GM12878 (cell line): ENCODE measurements around the gene SRM. TPM values are rescaled to one million over a fixed set of nuclear protein-coding genes. Genes with fewer than 3 reads are reported as not detected.

Experiments used
- ATAC-seq: fragments of 200-7000 bp; cut with Tn5 transposase; 3 replicates; pipeline ENCODE4 v1.9.1; 2020; ENCODE audit warnings: mild to moderate bottlenecking, moderate library complexity
- BruUV-seq: library from RNA; stranded (reverse); fragments of 400-500 nt; replicated peaks from 2 replicates; lab custom pipeline; 2021; lab: Mats Ljungman, UMichigan
- CTCF ChIA-PET: fragments of 300-600 bp; sonication (Branson Sonifier 250); formaldehyde crosslinking; extraction: SDS; loops from one replicate; lab custom pipeline; 2021; ENCODE audit warnings: inconsistent platforms; lab: Yijun Ruan, JAX
- POLR2A ChIA-PET: fragments of 350-600 bp; formaldehyde crosslinking; extraction: SDS; loops from one replicate; lab custom pipeline; 2021; ENCODE audit warnings: inconsistent platforms; lab: Charles Lee
- RAD21 ChIA-PET: fragments of 300-600 bp; sonication (Branson Sonifier 250); formaldehyde crosslinking; loops from one replicate; lab custom pipeline; 2023; ENCODE audit warnings: antibody characterized with exemption; ENCODE audit not compliant: unreplicated experiment; lab: Charles Lee
- SMC1A ChIA-PET: fragments of 300-600 bp; sonication (Branson Sonifier 250); formaldehyde crosslinking; loops from one replicate; lab custom pipeline; 2023; ENCODE audit not compliant: unreplicated experiment, uncharacterized antibody; lab: Charles Lee
- DNase-seq: peaks from one replicate; pipeline ENCODE4 v3.0.0-alpha.2; 2011; ENCODE audit warnings: low read depth, low spot score
- FAIRE-seq: peaks from 3 replicates; lab custom pipeline; 2011; peaks lifted over from hg19 to GRCh38; lab: Jason Lieb, UNC
- H2AFZ ChIP-seq: 2 replicates; pipeline ENCODE4 v1.6.0; 2011; ENCODE audit warnings: low read depth, low read length, control low read depth; ENCODE audit not compliant: control insufficient read depth
- H3K27ac ChIP-seq: 2 replicates; pipeline ENCODE4 v1.5.1; 2011; ENCODE audit warnings: control low read depth; ENCODE audit not compliant: control insufficient read depth, insufficient read depth
- H3K27me3 ChIP-seq, 2 experiments: replicated peaks in 1 of 2; 2 replicates each; pipeline versions ENCODE4 v1.6.0 to v1.6.1; 2011; ENCODE audit warnings: low read length in 1 of 2; ENCODE audit not compliant: control insufficient read depth in 2 of 2, insufficient read depth in 2 of 2
- H3K36me3 ChIP-seq, 2 experiments: 2 replicates each; pipeline ENCODE4 v1.5.1; 2011; ENCODE audit warnings: low read length in 1 of 2; ENCODE audit not compliant: control insufficient read depth in 2 of 2, insufficient read depth in 2 of 2
- H3K4me1 ChIP-seq: 2 replicates; pipeline ENCODE4 v1.6.1; 2011; ENCODE audit warnings: mild to moderate bottlenecking, low read length, moderate library complexity, mixed read lengths; ENCODE audit not compliant: control insufficient read depth, insufficient read depth
- H3K4me2 ChIP-seq: 2 replicates; pipeline ENCODE4 v1.6.0; 2011; ENCODE audit warnings: control low read depth; ENCODE audit not compliant: control insufficient read depth, insufficient read depth
- H3K4me3 ChIP-seq: fragments of 200-600 bp; sonication (generic); 2 replicates; pipeline ENCODE4 v1.5.1; 2016
- H3K79me2 ChIP-seq: 2 replicates; pipeline ENCODE4 v1.6.0; 2011; ENCODE audit warnings: low read length; ENCODE audit not compliant: control insufficient read depth, insufficient read depth
- H3K9ac ChIP-seq: 2 replicates; pipeline ENCODE4 v1.8.0; 2011; ENCODE audit warnings: low read length, control low read depth, mixed read lengths; ENCODE audit not compliant: control insufficient read depth, insufficient read depth
- H3K9me3 ChIP-seq: replicated peaks from 3 replicates; pipeline ENCODE4 v1.5.1; 2011; ENCODE audit warnings: mild to moderate bottlenecking, low read length; ENCODE audit not compliant: control insufficient read depth, insufficient read depth
- H4K20me1 ChIP-seq: 2 replicates; pipeline ENCODE4 v1.6.0; 2011; ENCODE audit not compliant: control insufficient read depth, insufficient read depth
- EGR1 ChIP-seq, 2 experiments: IDR thresholded peaks; 1 replicate in 1 of 2; 2 replicates in 1 of 2; pipeline ENCODE4 v1.6.1; 2011 to 2012; ENCODE audit warnings: low read depth in 2 of 2, low read length in 2 of 2, borderline replicate concordance in 1 of 2, mild to moderate bottlenecking in 1 of 2, moderate library complexity in 1 of 2
- RUNX3 ChIP-seq: IDR thresholded peaks from 2 replicates; pipeline ENCODE4 v1.6.1; 2012; ENCODE audit warnings: low read length, inconsistent platforms
- WRNIP1 ChIP-seq: IDR thresholded peaks from 2 replicates; pipeline ENCODE4 v1.6.1; 2011; ENCODE audit warnings: low read depth, low read length, improper control_type of control experiment, borderline replicate concordance
- WGBS: methylation state at CpG from one replicate; pipeline ENCODE4 v1.1.6; 2016; ENCODE audit warnings: low lambda C conversion rate; ENCODE audit not compliant: insufficient replicate concordance, insufficient coverage; ENCODE audit errors: missing lambda C conversion rate; 5-methylcytosine and 5-hydroxymethylcytosine counted together
- in situ Hi-C: fragments of 300-500 bp; cut with MboI; formaldehyde crosslinking; loops from 9 replicates; pipeline ENCODE4 v1.14.3; 2018; ENCODE audit warnings: mixed read lengths
- intact Hi-C: fragments of 100-400 bp; cut with micrococcal nuclease; formaldehyde crosslinking; loops from one replicate; pipeline ENCODE4 v1.14.2; 2022; ENCODE audit not compliant: unreplicated experiment
- polyA plus RNA-seq, 11 experiments: library from polyadenylated mRNA; depleted of rRNA in 4 of 11; unstranded in 6 of 11; stranded (reverse) in 5 of 11; fragments of >200 nt; fragmentation: Nextera tagmentation in 4 of 11; fragmentation: Illumina TruSeq in 1 of 11; extraction: Ambion mirVana in 4 of 11; extraction: Trizol in 1 of 11; gene quantifications; 1 replicate in 1 of 11; 2 replicates in 10 of 11; pipeline versions ENCODE4 v1.2.1 to v1.2.3, GENCODE V29; 2011 to 2016; ENCODE audit warnings: inconsistent platforms in 2 of 11, missing spikeins in 2 of 11, low read depth in 1 of 11
- total RNA-seq, 4 experiments: library from RNA; depleted of rRNA in 3 of 4; stranded (reverse); fragments of >200 nt in 3 of 4; fragmentation: Illumina TruSeq in 1 of 4; extraction: Trizol in 1 of 4; gene quantifications; 2 replicates each; pipeline versions ENCODE4 v1.2.1 to v1.2.3, GENCODE V29; 2013 to 2021
- TF ChIP-seq, protein P1 (sequence below): fragments of 450-650 bp; IDR thresholded peaks from 2 replicates; pipeline ENCODE4 v1.6.1; 2017; ENCODE audit warnings: mild to moderate bottlenecking, moderate library complexity
- TF ChIP-seq, protein P2 (sequence below): fragments of 450-650 bp; IDR thresholded peaks from 2 replicates; pipeline ENCODE4 v1.6.1; 2016; ENCODE audit warnings: mild to moderate bottlenecking, moderate library complexity, borderline replicate concordance

The SRM gene
- total and polyA plus RNA-seq, 10 of the 15 experiments (the other 5 are each of a cell fraction or from before 2014, with no cell fraction given), result 16.7 to 255 (median 81.2) TPM

DNA sequence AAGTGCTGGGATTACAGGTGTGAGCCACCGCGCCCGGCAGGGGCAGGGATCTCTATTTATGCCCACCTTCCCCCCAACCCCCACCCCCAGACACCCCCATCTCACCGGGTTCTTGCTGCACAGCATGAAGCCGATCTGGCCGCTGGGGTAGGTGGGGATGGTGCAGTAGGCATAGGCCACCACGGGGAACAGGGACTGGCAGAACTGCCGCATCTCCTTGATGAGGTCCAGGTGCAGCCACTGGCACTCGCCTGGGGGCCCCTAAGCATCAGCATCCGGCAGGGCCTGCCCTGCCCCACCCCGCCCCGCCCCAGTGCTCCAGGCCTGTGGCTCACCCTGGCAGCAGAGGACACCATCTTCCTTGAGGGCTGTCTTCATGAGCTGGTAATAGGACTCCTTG is 4.1 kb downstream of the SRM start (continued):
- no peak for TF ChIP-seq WRNIP1

DNA sequence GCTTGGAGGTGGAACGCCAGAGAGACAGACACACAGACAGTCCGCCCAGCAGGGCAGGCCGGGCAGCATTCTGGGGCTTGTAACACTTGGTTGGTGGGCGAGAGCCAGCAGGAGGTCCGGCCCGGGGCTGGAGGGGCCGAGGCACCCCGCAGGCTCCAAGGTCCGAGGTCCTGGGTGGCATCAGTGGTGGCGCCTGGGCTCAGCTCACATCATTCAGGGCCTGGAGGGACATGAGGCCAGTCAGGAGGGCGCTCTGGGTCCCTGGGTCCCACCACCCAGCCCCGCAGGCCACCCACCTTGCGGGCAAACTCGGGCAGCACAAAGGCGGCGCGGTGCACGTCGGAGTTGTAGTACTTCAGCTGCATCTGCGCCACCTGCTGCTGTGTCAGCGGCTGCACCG is 5.2 kb downstream of the SRM start:
- intact Hi-C loops, result no loop called here
- Histone ChIP-seq H3K36me3 (peaks cover 4% of the 10 kb centered on the region in 2 experiments; a peak in 3 of 4 replicates), H3K4me1 (peaks cover 12% of the 10 kb centered on the region), H3K79me2 (peaks cover 17% of the 10 kb centered on the region), H3K27me3 (no peaks in the 10 kb centered on the region), H3K9me3 (no peaks in the 10 kb centered on the region), H3K9ac (no peak overlapping the region), H2AFZ (no peak overlapping the region), H3K27ac (no peak overlapping the region), H4K20me1 (no peaks in the 10 kb centered on the region), H3K4me3 (no peak overlapping the region), H3K4me2 (no peak overlapping the region)
- FAIRE-seq (no peak), DNase-seq (no peak), ATAC-seq (no peak)
- TF ChIP-seq EGR1 (IDR thresholded peaks at IDR 0.05; ENCODE audit: borderline replicate concordance in 1 of 2, low read depth in 2 of 2, low read length in 2 of 2), result no peak
- TF ChIP-seq RUNX3, result no peak
- WGBS, result 89% methylated on average over 19 of the region's 22 CpGs
- CTCF ChIA-PET, result interaction anchor here (0.6 kb wide), 1 partner anchor 152 kb away, joined by 4 read pairs; no protein-coding TSS in a partner anchor
- RAD21 ChIA-PET, result no interaction called here
- POLR2A ChIA-PET, result no interaction called here
- in situ Hi-C loops, result no loop called here
- BruUV-seq, result no TSS peak
- SMC1A ChIA-PET, result no interaction called here

DNA sequence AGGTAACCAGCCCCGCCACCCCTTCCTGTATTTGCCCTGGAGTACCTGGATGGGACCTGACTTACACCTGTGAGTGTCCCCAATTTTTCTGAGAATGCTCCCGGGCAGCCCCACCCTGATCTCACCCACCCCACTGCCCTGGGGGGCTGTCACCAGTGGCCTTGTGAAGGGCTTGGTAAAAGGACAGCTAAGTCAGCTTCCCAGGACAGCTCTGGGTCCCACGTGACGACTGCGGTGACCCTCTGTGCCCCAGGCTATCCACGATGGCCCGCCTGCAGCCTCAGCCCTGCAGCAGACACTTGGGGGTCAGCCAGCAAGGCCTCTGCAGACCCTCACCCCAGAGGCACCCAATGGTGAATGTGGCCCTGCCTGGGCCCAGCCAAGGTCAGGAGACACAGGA is 5.6 kb downstream of the SRM start:
- RAD21 ChIA-PET, result no interaction called here
- Histone ChIP-seq H3K9me3 (no peaks in the 10 kb centered on the region), H3K79me2 (peaks cover 12% of the 10 kb centered on the region), H3K4me1 (peaks cover 12% of the 10 kb centered on the region), H3K4me2 (no peak overlapping the region), H4K20me1 (no peaks in the 10 kb centered on the region), H3K36me3 (peaks cover 4% of the 10 kb centered on the region in 2 experiments; a peak in 3 of 4 replicates), H3K27me3 (no peaks in the 10 kb centered on the region), H3K9ac (no peak overlapping the region), H3K27ac (no peak overlapping the region), H2AFZ (no peak overlapping the region), H3K4me3 (no peak overlapping the region)
- no TSS peak for BruUV-seq
- intact Hi-C loops, result no loop called here
- FAIRE-seq (no peak), DNase-seq (no peak), ATAC-seq (no peak)
- 91% methylated on average over 7 of the region's 7 CpGs for WGBS
- CTCF ChIA-PET, result no interaction called here
- SMC1A ChIA-PET, result no interaction called here
- POLR2A ChIA-PET, result no interaction called here
- in situ Hi-C loops, result no loop called here
- TF ChIP-seq, protein P1, sequence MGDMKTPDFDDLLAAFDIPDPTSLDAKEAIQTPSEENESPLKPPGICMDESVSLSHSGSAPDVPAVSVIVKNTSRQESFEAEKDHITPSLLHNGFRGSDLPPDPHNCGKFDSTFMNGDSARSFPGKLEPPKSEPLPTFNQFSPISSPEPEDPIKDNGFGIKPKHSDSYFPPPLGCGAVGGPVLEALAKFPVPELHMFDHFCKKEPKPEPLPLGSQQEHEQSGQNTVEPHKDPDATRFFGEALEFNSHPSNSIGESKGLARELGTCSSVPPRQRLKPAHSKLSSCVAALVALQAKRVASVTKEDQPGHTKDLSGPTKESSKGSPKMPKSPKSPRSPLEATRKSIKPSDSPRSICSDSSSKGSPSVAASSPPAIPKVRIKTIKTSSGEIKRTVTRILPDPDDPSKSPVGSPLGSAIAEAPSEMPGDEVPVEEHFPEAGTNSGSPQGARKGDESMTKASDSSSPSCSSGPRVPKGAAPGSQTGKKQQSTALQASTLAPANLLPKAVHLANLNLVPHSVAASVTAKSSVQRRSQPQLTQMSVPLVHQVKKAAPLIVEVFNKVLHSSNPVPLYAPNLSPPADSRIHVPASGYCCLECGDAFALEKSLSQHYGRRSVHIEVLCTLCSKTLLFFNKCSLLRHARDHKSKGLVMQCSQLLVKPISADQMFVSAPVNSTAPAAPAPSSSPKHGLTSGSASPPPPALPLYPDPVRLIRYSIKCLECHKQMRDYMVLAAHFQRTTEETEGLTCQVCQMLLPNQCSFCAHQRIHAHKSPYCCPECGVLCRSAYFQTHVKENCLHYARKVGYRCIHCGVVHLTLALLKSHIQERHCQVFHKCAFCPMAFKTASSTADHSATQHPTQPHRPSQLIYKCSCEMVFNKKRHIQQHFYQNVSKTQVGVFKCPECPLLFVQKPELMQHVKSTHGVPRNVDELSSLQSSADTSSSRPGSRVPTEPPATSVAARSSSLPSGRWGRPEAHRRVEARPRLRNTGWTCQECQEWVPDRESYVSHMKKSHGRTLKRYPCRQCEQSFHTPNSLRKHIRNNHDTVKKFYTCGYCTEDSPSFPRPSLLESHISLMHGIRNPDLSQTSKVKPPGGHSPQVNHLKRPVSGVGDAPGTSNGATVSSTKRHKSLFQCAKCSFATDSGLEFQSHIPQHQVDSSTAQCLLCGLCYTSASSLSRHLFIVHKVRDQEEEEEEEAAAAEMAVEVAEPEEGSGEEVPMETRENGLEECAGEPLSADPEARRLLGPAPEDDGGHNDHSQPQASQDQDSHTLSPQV, result no peak
- TF ChIP-seq, protein P2, sequence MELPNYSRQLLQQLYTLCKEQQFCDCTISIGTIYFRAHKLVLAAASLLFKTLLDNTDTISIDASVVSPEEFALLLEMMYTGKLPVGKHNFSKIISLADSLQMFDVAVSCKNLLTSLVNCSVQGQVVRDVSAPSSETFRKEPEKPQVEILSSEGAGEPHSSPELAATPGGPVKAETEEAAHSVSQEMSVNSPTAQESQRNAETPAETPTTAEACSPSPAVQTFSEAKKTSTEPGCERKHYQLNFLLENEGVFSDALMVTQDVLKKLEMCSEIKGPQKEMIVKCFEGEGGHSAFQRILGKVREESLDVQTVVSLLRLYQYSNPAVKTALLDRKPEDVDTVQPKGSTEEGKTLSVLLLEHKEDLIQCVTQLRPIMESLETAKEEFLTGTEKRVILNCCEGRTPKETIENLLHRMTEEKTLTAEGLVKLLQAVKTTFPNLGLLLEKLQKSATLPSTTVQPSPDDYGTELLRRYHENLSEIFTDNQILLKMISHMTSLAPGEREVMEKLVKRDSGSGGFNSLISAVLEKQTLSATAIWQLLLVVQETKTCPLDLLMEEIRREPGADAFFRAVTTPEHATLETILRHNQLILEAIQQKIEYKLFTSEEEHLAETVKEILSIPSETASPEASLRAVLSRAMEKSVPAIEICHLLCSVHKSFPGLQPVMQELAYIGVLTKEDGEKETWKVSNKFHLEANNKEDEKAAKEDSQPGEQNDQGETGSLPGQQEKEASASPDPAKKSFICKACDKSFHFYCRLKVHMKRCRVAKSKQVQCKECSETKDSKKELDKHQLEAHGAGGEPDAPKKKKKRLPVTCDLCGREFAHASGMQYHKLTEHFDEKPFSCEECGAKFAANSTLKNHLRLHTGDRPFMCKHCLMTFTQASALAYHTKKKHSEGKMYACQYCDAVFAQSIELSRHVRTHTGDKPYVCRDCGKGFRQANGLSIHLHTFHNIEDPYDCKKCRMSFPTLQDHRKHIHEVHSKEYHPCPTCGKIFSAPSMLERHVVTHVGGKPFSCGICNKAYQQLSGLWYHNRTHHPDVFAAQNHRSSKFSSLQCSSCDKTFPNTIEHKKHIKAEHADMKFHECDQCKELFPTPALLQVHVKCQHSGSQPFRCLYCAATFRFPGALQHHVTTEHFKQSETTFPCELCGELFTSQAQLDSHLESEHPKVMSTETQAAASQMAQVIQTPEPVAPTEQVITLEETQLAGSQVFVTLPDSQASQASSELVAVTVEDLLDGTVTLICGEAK, result no peak
